ENCODE results near the gene TBC1D1. TPM values are rescaled to one million over a fixed set of nuclear protein-coding genes. Genes with fewer than 3 reads are reported as not detected.

The TBC1D1 gene
- polyA plus RNA-seq, 1 donor from 2014 or later = 40.9 TPM

GRCh38 chr4:38124961-38125360 lies 234.1 kb downstream of the TBC1D1 start:
- Mint-ChIP-seq H3K9me3 (no peaks in the 10 kb centered on the region), H3K36me3 (peaks cover 13% of the 10 kb centered on the region), H3K27me3 (no peaks in the 10 kb centered on the region), H3K4me1 (peaks cover 13 to 19% (median 16%) of the 10 kb centered on the region in 3 donors), H3K27ac (no peak overlapping the region), H3K4me3 (no peak overlapping the region)

GRCh38 chr4:38125816-38126215 lies 234.9 kb downstream of the TBC1D1 start:
- peaks cover 8% of the 10 kb centered on the region for H3K36me3 Mint-ChIP-seq
- H3K27me3 Mint-ChIP-seq = no peaks in the 10 kb centered on the region
- no peaks in the 10 kb centered on the region for H3K9me3 Mint-ChIP-seq
- no peak overlapping the region for H3K27ac Mint-ChIP-seq
- H3K4me1 Mint-ChIP-seq = peaks cover 17 to 23% (median 19%) of the 10 kb centered on the region in 3 donors
- H3K4me3 Mint-ChIP-seq = no peak overlapping the region

- peaks cover 31 to 38% (median 37%) of the 10 kb centered on the region in 3 donors for H3K4me1 Mint-ChIP-seq
- H3K36me3 Mint-ChIP-seq = peaks cover 8% of the 10 kb centered on the region
Measured at GRCh38 chr4:38128478-38129459, 237.9 kb downstream of the TBC1D1 start.

GRCh38 chr4:38129460-38130227 lies 238.8 kb downstream of the TBC1D1 start:
- H3K4me1 Mint-ChIP-seq = peaks cover 31 to 38% (median 37%) of the 10 kb centered on the region in 3 donors
- H3K36me3 Mint-ChIP-seq = peaks cover 13% of the 10 kb centered on the region
- H3K27ac Mint-ChIP-seq = peak overlapping the region; percentile 61 to 87 (median 78)
- H3K9me3 Mint-ChIP-seq = no peaks in the 10 kb centered on the region
- H3K4me3 Mint-ChIP-seq = peak overlapping the region in 2 of 4 donors; percentile 53 to 60
- no peaks in the 10 kb centered on the region for H3K27me3 Mint-ChIP-seq

More at GRCh38 chr4:38128478-38129459, 237.9 kb downstream of the TBC1D1 start:
- H3K9me3 Mint-ChIP-seq = no peaks in the 10 kb centered on the region
- peak overlapping the region in 3 of 4 donors; percentile 30 to 60 (median 53) for H3K4me3 Mint-ChIP-seq
- H3K27ac Mint-ChIP-seq = peak overlapping the region; percentile 61 to 87 (median 78)
- no peaks in the 10 kb centered on the region for H3K27me3 Mint-ChIP-seq

GRCh38 chr4:38130884-38131283 lies 240.0 kb downstream of the TBC1D1 start:
- H3K27me3 Mint-ChIP-seq = no peaks in the 10 kb centered on the region
- peaks cover 16% of the 10 kb centered on the region for H3K36me3 Mint-ChIP-seq
- peak overlapping the region; percentile 16 to 96 (median 27) for H3K27ac Mint-ChIP-seq
- no peak overlapping the region for H3K4me3 Mint-ChIP-seq
- H3K4me1 Mint-ChIP-seq = peaks cover 31 to 38% (median 37%) of the 10 kb centered on the region in 3 donors
- H3K9me3 Mint-ChIP-seq = no peaks in the 10 kb centered on the region

GRCh38 chr4:38131371-38132091 lies 240.6 kb downstream of the TBC1D1 start:
- Mint-ChIP-seq H3K36me3 (peaks cover 17% of the 10 kb centered on the region), H3K4me1 (peaks cover 31 to 38% (median 37%) of the 10 kb centered on the region in 3 donors), H3K27ac (peak overlapping the region; percentile 86 to 96 (median 88))

GRCh38 chr4:38132107-38132673 lies 241.3 kb downstream of the TBC1D1 start:
- peaks cover 28 to 37% (median 34%) of the 10 kb centered on the region in 3 donors for H3K4me1 Mint-ChIP-seq
- H3K36me3 Mint-ChIP-seq = peaks cover 13% of the 10 kb centered on the region
- H3K4me3 Mint-ChIP-seq = peak overlapping the region in 2 of 4 donors; percentile 25 to 44
- peak overlapping the region; percentile 86 to 96 (median 88) for H3K27ac Mint-ChIP-seq
- H3K9me3 Mint-ChIP-seq = no peaks in the 10 kb centered on the region
- H3K27me3 Mint-ChIP-seq = no peaks in the 10 kb centered on the region

More at GRCh38 chr4:38131371-38132091, 240.6 kb downstream of the TBC1D1 start:
- Mint-ChIP-seq H3K27me3 (no peaks in the 10 kb centered on the region), H3K4me3 (peak overlapping the region in 1 of 4 donors; percentile 47), H3K9me3 (no peaks in the 10 kb centered on the region)

GRCh38 chr4:38132843-38133662 lies 242.2 kb downstream of the TBC1D1 start:
- no peaks in the 10 kb centered on the region for H3K27me3 Mint-ChIP-seq
- H3K4me3 Mint-ChIP-seq = peak overlapping the region in 1 of 4 donors; percentile 7
- H3K9me3 Mint-ChIP-seq = no peaks in the 10 kb centered on the region
- peaks cover 16% of the 10 kb centered on the region for H3K36me3 Mint-ChIP-seq
- H3K4me1 Mint-ChIP-seq = peaks cover 28 to 34% (median 33%) of the 10 kb centered on the region in 3 donors
- H3K27ac Mint-ChIP-seq = peak overlapping the region in 2 of 3 donors; percentile 23 to 36

- Mint-ChIP-seq H3K27ac (peak overlapping the region in 2 of 3 donors; percentile 36 to 46), H3K9me3 (no peaks in the 10 kb centered on the region), H3K36me3 (peaks cover 18% of the 10 kb centered on the region), H3K4me1 (peaks cover 20 to 31% (median 25%) of the 10 kb centered on the region in 3 donors), H3K27me3 (no peaks in the 10 kb centered on the region), H3K4me3 (no peak overlapping the region)
Measured at GRCh38 chr4:38133711-38134480, 243.0 kb downstream of the TBC1D1 start.

- no peak overlapping the region for H3K27ac Mint-ChIP-seq
- H3K27me3 Mint-ChIP-seq = no peaks in the 10 kb centered on the region
- H3K4me1 Mint-ChIP-seq = peaks cover 15 to 24% (median 17%) of the 10 kb centered on the region in 3 donors
- H3K36me3 Mint-ChIP-seq = peaks cover 19% of the 10 kb centered on the region
- no peak overlapping the region for H3K4me3 Mint-ChIP-seq
- H3K9me3 Mint-ChIP-seq = no peaks in the 10 kb centered on the region
Measured at GRCh38 chr4:38135201-38135600, 244.3 kb downstream of the TBC1D1 start.

GRCh38 chr4:38136604-38137003 lies 245.7 kb downstream of the TBC1D1 start:
- Mint-ChIP-seq H3K9me3 (no peaks in the 10 kb centered on the region), H3K36me3 (peaks cover 20% of the 10 kb centered on the region), H3K4me3 (no peak overlapping the region), H3K27ac (no peak overlapping the region), H3K4me1 (peaks cover 8 to 13% (median 10%) of the 10 kb centered on the region in 3 donors), H3K27me3 (no peaks in the 10 kb centered on the region)

GRCh38 chr4:38137080-38137479 lies 246.2 kb downstream of the TBC1D1 start:
- Mint-ChIP-seq H3K9me3 (no peaks in the 10 kb centered on the region), H3K4me3 (no peak overlapping the region), H3K36me3 (peaks cover 20% of the 10 kb centered on the region), H3K27ac (no peak overlapping the region), H3K27me3 (no peaks in the 10 kb centered on the region), H3K4me1 (peaks cover 4 to 8% (median 5%) of the 10 kb centered on the region in 3 donors)

- Mint-ChIP-seq H3K36me3 (peaks cover 23% of the 10 kb centered on the region), H3K27me3 (no peaks in the 10 kb centered on the region), H3K9me3 (no peaks in the 10 kb centered on the region), H3K27ac (no peak overlapping the region), H3K4me3 (peak overlapping the region in 1 of 4 donors; percentile 44), H3K4me1 (peaks cover 0 to 1% (median 0%) of the 10 kb centered on the region in 3 donors)
Measured at GRCh38 chr4:38138363-38138762, 247.5 kb downstream of the TBC1D1 start.

Data from IgD-negative memory B cell (primary cell).